Suppressor macrophage (primary cell): Measurements from ENCODE around the gene HES5.
"Not testable (repeated sequence)": the region's sequence is repeated elsewhere in the genome, so short reads cannot be mapped to it uniquely, and the experiment has no call there.

ENCODE experiments used
- DNase-seq, 4 experiments: peaks; one replicate each; pipeline ENCODE4 v3.0.0-alpha.2; 2020 to 2022

Gene HES5

GRCh38 chr1:2560299-2561073 is 30.4 kb upstream of the HES5 start:
- DNase-seq: peak in 1 of 4 experiments; percentile 5

GRCh38 chr1:2559509-2560298 is 29.6 kb upstream of the HES5 start:
- DNase-seq: no peak

- no peak for DNase-seq
Observed at GRCh38 chr1:2558861-2559260, 28.8 kb upstream of the HES5 start.

DNA sequence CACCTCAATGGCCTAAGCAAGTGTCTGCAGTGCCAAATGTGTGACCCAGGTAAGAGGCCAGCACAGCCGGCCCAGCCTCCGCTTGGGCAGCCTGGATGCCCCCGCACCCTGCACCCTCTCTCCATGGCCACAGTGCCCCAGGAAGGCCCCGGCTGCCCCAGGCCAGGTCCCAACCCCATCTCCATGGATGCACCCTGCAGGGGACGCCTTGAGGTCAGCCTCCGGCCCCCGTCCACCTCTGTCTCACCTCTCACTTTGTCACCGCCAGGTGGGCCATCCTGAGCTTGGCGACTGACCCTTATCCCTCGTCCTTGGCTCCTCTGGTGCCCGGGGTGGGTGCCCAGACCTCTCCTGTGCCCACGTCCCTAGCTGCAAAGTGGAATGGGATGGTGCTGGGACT is 28.4 kb upstream of the HES5 start:
- peak in 1 of 4 experiments; percentile 9 for DNase-seq

DNA sequence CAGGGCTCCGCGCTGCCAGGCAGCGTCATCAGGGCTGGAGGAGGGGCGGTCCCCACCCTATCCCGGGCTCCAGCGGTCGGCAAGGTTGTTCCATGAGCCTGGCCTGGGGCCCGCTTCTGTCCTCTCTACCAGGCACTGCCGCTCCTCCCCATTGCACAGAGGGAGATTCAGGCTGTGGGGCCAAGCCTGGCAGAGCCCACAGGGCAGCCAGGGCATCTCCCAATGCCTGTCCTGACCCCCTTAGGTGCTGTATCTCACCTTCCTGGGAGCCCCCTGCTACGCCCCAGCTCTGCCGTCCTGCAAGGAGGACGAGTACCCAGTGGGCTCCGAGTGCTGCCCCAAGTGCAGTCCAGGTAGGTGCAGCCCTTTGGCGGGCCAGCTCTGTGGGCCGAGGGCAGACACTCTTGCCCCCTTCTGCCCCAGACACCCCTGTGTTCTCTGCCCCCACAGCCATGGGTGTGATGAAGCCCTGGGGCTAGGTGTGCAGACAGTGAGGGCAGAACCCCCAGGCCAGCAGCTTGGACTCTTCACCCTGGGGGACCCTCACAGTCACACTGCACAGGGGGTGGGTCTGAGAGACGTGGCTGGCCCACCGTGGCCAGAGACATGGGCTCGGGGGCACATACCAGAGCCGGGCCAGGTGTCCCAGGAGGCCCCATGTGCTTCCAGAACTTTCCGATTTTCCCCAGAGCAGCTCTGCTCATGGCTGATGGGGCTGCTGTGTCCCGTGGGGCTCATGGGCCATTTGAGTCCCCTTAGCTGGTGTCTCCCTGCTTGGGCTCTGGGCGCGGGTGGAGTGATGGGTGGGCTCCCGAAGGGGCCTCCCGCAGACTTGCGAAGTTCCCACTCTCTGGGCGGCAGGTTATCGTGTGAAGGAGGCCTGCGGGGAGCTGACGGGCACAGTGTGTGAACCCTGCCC is 27.7 kb upstream of the HES5 start:
- no peak for DNase-seq

DNA sequence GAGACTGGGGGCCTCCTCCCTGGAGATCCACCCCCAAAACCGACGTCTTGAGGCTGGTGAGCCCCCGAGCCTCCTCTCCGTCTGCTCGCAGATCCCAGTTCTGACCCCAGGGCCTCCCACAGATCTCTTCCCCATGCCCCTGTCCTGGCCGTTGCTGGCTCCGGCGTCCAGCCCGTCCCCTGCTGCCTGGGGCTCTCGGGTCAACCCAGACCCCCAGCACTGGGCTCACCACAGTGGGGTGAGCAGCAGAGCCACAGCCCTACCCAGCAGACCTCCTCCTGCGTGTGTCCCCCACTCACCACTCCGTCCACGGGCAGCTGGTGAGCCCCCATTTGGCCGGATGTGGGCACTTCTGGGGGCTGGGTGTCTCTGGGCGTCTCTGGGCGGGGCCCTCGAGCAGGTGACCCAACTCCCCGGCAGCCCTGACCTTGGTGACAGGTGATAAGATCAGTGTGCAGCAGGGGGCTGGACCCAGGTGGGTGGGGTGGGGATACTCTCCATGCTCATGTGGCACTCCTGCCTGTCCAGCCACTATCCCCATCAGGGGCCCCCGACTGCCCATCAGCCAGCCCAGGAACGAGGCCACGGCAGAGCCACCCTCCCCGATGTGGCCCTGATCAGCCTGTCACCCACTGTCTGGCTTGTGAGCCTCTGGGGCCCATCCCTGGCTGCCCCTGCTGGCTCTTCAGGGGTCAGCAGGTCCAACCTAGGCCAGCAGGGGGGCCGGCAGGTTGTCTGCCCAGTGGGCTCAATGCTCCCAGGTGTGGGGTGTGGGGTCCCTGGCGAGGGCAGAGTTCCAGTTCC is 26.8 kb upstream of the HES5 start:
- peak; percentile 42 to 76 (median 56) for DNase-seq

DNA sequence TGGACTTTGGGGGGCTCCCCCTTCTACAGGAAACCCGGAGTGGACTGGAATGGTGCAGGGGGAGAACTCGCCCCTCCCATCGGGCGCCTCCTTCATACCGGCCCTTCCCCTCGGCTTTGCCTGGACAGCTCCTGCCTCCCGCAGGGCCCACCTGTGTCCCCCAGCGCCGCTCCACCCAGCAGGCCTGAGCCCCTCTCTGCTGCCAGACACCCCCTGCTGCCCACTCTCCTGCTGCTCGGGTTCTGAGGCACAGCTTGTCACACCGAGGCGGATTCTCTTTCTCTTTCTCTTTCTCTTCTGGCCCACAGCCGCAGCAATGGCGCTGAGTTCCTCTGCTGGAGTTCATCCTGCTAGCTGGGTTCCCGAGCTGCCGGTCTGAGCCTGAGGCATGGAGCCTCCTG is 26.2 kb upstream of the HES5 start, which contains the start of gene TNFRSF14:
TNFRSF14 (plus strand) TSS at position 95 of the 401 bp plus-strand sequence; CDS start at position 389, 294 bp downstream.
- DNase-seq: peak in 1 of 4 experiments; percentile 78

DNA sequence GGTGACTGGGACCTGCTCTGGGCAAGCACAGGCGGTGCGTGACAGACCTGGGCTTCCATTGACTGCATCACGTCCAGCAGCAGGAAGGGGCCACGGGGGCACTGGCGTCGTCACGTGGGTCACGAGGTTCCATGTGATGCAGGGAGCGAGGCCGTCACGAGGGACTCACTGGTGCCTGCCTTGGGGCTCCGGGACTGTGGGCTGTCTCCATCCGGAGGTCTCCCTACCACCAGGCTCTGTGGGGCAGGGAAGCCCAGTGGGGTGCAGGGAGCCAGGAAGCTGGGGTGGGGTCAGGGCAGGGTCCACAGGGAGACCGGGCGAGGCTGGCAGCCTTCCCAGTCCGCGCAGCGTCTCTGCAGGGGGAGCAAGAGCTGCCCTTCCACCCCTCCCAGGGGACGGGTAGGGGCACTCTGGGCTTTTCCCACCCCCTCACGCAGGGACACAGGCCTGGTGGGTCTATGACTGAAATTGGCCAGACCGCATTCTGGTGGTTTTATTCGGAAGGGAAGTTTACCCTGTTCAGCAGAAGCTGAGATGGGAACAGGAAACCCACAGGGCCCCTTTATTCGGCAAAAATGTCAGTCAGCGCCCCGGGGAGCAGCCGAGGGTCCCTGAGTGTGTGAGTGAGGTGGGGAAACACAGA is 25.7 kb upstream of the HES5 start:
- peak; percentile 98 to 99 (median 98) for DNase-seq

DNA sequence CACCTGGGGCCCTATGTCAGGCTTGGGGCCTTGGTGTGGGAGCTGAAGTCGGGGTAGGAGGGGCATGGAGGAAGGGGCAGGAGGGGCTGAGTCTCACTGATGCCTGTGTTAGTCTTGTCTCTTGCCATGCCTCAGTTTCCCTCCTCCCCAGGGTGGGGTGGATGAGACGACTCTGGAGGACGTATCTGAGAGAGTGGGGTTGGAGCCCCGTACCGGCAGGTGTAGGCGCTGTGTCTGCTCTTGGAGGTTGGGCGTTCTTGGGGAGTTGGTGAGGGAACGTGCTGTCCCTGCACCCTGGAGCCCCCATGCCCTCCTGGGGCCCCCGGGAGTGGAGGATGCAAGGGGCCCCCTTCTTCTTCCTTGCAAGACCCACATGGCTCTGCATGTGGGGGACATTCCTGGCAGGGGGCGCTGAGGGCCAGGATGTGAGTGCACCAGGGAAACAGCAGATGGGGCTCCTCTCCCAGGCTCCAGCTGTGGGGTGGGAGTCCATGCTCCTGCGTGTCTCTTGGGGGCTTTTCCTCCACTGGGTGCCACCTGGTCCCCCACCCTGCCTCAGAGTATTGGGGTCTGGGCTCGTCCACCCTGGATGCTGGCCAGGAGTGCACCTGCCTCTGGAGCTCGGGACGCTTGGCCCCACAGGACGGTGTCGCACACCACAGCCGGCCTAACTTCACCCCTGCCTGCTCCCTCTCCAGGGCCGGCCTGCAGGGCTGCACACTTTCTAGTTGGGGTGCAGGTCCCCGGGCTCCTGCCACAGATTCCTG is 24.7 kb upstream of the HES5 start:
- DNase-seq: peak; percentile 51 to 79 (median 66)

- DNase-seq: no peak
Observed at GRCh38 chr1:2553871-2554620, 24.0 kb upstream of the HES5 start.

- not testable (repeated sequence) for DNase-seq
Observed at GRCh38 chr1:2553076-2553475, 23.0 kb upstream of the HES5 start.

- no peak for DNase-seq
Observed at GRCh38 chr1:2552189-2552588, 22.1 kb upstream of the HES5 start.

- not testable (repeated sequence) for DNase-seq
Observed at GRCh38 chr1:2551544-2551943, 21.5 kb upstream of the HES5 start.

DNA sequence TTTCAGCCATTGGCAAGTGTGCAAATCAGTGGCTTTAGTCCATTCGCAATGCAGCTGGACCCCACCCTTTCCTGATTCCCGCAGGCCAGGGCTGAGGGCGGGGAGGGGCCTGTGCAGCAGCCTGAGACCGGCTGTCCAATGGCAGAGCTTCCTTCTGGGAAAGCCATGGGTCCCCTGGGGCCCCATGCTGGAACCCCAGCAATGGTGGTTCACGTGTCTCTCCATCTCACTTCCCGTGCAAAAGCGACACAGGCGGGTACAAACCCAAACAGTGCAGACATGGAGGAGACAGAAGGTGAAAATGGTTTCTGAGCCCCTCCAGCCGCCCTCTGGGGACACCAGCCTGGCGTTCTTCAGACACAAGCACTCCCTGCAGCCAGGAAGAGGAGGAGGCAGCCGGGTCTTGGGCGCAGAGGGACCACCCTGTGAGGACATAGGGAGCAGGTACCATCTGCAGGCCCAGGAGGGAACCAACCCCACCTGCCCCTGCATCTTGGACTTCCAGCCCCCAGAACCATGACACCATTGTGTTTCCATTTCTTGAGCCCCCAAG is 20.3 kb upstream of the HES5 start:
- not testable (repeated sequence) for DNase-seq

GRCh38 chr1:2549367-2550029 is 19.4 kb upstream of the HES5 start:
- DNase-seq: not testable (repeated sequence)

- peak; percentile 78 to 91 (median 84) for DNase-seq
Observed at GRCh38 chr1:2548068-2548589, 18.1 kb upstream of the HES5 start.

GRCh38 chr1:2547210-2548067 is 17.4 kb upstream of the HES5 start:
- DNase-seq: peak; percentile 41 to 75 (median 68)
